Activated naive CD4-positive, alpha-beta T cell treated with anti-CD3 and anti-CD28 coated beads, Interleukin-2, amount 50 U/mL, for 72 hours (primary cell): Measurements from ENCODE around the gene C1QTNF12. TPM values are rescaled to one million over a fixed set of nuclear protein-coding genes. Genes with fewer than 3 reads are reported as not detected.

Experiments
- ATAC-seq, 2 donors: fragments of 150-1000 bp; cut with Tn5 transposase; 2 replicates each; pipeline ENCODE4 v1.10.0; 2021; ENCODE audit warnings: mild to moderate bottlenecking in 2 of 2, moderate library complexity in 2 of 2
- DNase-seq, 2 donors: peaks; one replicate each; pipeline ENCODE4 v3.0.0; 2021 to 2022; ENCODE audit warnings: low spot score in 2 of 2
- H3K27ac Mint-ChIP-seq, 2 donors: one replicate each; pipeline ENCODE4 v1.8.0; 2022; ENCODE audit warnings: mild to moderate bottlenecking in 2 of 2, mixed read lengths in 2 of 2
- H3K36me3 Mint-ChIP-seq, 2 donors: one replicate each; pipeline ENCODE4 v1.8.0; 2022; ENCODE audit warnings: mixed read lengths in 2 of 2
- H3K9me3 Mint-ChIP-seq, 2 donors: one replicate each; pipeline ENCODE4 v1.8.0; 2022; ENCODE audit warnings: mixed read lengths in 2 of 2
- total RNA-seq, 2 donors: library from RNA; stranded (reverse); gene quantifications; one replicate each; pipeline ENCODE4 v1.2.3, GENCODE V29; 2022

The C1QTNF12 gene
- total RNA-seq = 10 to 100 TPM in 1 of 2 donors, 1 to 10 TPM in 1; 4.0 to 17.7 TPM

- Mint-ChIP-seq H3K27ac (no peak within 1 kb of the TSS), H3K36me3 (no peaks in the 10 kb centered on the region), H3K9me3 (no peaks in the 10 kb centered on the region)
- ATAC-seq (no peak), DNase-seq (no peak)
These were observed at the start of gene C1QTNF12 for GRCh38 chr1:1246577-1247340. Gene C1QTNF12, minus strand, starts transcription at chr1:1246722. Its CDS starts 32 bp downstream, at chr1:1246690.

- DNase-seq (no peak), ATAC-seq (no peak)
- Mint-ChIP-seq H3K36me3 (no peaks in the 10 kb centered on the region), H3K27ac (no peak overlapping the region), H3K9me3 (no peaks in the 10 kb centered on the region)
These were observed 48.8 kb upstream of the C1QTNF12 start for GRCh38 chr1:1295154-1295923.

- DNase-seq (no peak), ATAC-seq (no peak)
- Mint-ChIP-seq H3K9me3 (no peaks in the 10 kb centered on the region), H3K36me3 (no peaks in the 10 kb centered on the region), H3K27ac (no peak overlapping the region)
These were observed 47.8 kb upstream of the C1QTNF12 start for GRCh38 chr1:1294250-1294890.

GRCh38 chr1:1293263-1294249 is 47.0 kb upstream of the C1QTNF12 start:
- ATAC-seq (no peak), DNase-seq (no peak)
- no peaks in the 10 kb centered on the region for H3K36me3 Mint-ChIP-seq
- no peaks in the 10 kb centered on the region for H3K9me3 Mint-ChIP-seq
- no peak overlapping the region for H3K27ac Mint-ChIP-seq

GRCh38 chr1:1292851-1293250 is 46.3 kb upstream of the C1QTNF12 start:
- H3K27ac Mint-ChIP-seq = no peak overlapping the region
- no peaks in the 10 kb centered on the region for H3K36me3 Mint-ChIP-seq
- no peak for DNase-seq
- no peaks in the 10 kb centered on the region for H3K9me3 Mint-ChIP-seq
- ATAC-seq = no peak

- no peaks in the 10 kb centered on the region for H3K9me3 Mint-ChIP-seq
- H3K27ac Mint-ChIP-seq = no peak overlapping the region
- ATAC-seq (no peak), DNase-seq (no peak)
- H3K36me3 Mint-ChIP-seq = no peaks in the 10 kb centered on the region
These were observed 45.9 kb upstream of the C1QTNF12 start for GRCh38 chr1:1292442-1292779.

GRCh38 chr1:1291548-1292441 is 45.3 kb upstream of the C1QTNF12 start:
- ATAC-seq = peak; percentile 75 to 82
- no peaks in the 10 kb centered on the region for H3K9me3 Mint-ChIP-seq

GRCh38 chr1:1291023-1291528 is 44.6 kb upstream of the C1QTNF12 start:
- no peak overlapping the region for H3K27ac Mint-ChIP-seq
- DNase-seq (no peak), ATAC-seq (no peak)
- H3K9me3 Mint-ChIP-seq = no peaks in the 10 kb centered on the region
- H3K36me3 Mint-ChIP-seq = no peaks in the 10 kb centered on the region

More at GRCh38 chr1:1291548-1292441, 45.3 kb upstream of the C1QTNF12 start:
- no peak overlapping the region for H3K27ac Mint-ChIP-seq
- H3K36me3 Mint-ChIP-seq = no peaks in the 10 kb centered on the region
- peak in 1 of 2 donors; percentile 70 for DNase-seq

GRCh38 chr1:1290238-1290731 is 43.8 kb upstream of the C1QTNF12 start:
- ATAC-seq = peak; percentile 44 to 62

GRCh38 chr1:1287288-1288110 is 41.0 kb upstream of the C1QTNF12 start:
- no peaks in the 10 kb centered on the region for H3K36me3 Mint-ChIP-seq
- no peaks in the 10 kb centered on the region for H3K9me3 Mint-ChIP-seq
- DNase-seq (no peak), ATAC-seq (no peak)
- H3K27ac Mint-ChIP-seq = no peak overlapping the region

More at GRCh38 chr1:1290238-1290731, 43.8 kb upstream of the C1QTNF12 start:
- Mint-ChIP-seq H3K36me3 (no peaks in the 10 kb centered on the region), H3K27ac (no peak overlapping the region), H3K9me3 (no peaks in the 10 kb centered on the region)
- peak in 1 of 2 donors; percentile 81 for DNase-seq

GRCh38 chr1:1286313-1287261 is 40.1 kb upstream of the C1QTNF12 start:
- no peak for DNase-seq
- Mint-ChIP-seq H3K9me3 (no peaks in the 10 kb centered on the region), H3K27ac (no peak overlapping the region), H3K36me3 (no peaks in the 10 kb centered on the region)
- ATAC-seq = no peak

- no peaks in the 10 kb centered on the region for H3K36me3 Mint-ChIP-seq
- no peak for DNase-seq
These were observed 39.2 kb upstream of the C1QTNF12 start for GRCh38 chr1:1285611-1286311.

GRCh38 chr1:1285102-1285571 is 38.6 kb upstream of the C1QTNF12 start:
- ATAC-seq (peak in 1 of 2 donors; percentile 16), DNase-seq (no peak)
- H3K9me3 Mint-ChIP-seq = no peaks in the 10 kb centered on the region
- no peaks in the 10 kb centered on the region for H3K36me3 Mint-ChIP-seq
- no peak overlapping the region for H3K27ac Mint-ChIP-seq

More at GRCh38 chr1:1285611-1286311, 39.2 kb upstream of the C1QTNF12 start:
- Mint-ChIP-seq H3K27ac (no peak overlapping the region), H3K9me3 (no peaks in the 10 kb centered on the region)
- peak in 1 of 2 donors; percentile 5 for ATAC-seq
